NCI-H1694 (cell line): ENCODE data around the gene NKIRAS1.
"Not testable (repeated sequence)": the region's sequence is repeated elsewhere in the genome, so short reads cannot be mapped to it uniquely, and the experiment has no call there.

Experiments
- DNase-seq: peaks from one replicate; lab custom pipeline; 2025; lab: John Stamatoyannopoulos, UW

Gene NKIRAS1

GRCh38 chr3:23904545-23904944, 12.2 kb downstream of the NKIRAS1 start:
- no peak for DNase-seq

DNA sequence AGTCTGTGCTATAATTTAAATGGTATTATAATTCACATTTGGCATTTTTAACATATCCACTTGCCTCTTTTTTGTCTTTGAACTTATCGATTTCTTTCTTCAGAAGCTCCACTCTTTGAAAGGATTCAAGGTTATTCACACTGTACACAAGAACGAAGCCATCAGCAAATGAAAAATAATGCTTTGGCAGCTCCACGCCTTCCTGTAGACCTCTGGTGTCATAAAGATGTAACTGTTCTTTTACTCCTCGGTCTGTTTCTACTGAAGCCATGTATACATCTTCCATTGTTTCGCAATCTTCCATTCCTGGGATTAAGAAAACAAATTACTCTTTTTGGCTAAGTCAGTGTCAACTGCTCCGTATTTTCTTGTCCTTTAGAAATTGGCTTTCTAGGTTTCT, 16.0 kb downstream of the NKIRAS1 start:
- DNase-seq, result no peak

DNA sequence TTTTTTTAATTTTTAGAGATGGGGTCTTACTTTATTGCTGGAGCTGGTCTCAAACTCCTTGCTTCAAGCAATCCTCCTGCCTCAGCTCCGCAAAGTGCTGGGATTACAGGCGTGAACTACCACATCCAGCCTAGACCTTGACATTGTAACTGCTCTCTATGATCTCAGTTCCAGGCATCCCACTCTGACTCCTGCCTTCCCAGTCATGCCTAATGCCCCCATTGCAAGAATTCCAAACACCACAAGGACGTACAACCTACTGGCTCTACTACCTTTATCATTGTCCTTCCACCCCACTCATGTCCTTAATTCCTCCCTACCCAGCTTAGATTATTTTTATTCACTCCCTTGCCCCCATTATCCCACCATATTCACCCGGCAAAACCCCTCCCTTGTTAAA, 21.6 kb downstream of the NKIRAS1 start:
- DNase-seq, result no peak

GRCh38 chr3:23894254-23895061, 22.3 kb downstream of the NKIRAS1 start:
- DNase-seq, result no peak

GRCh38 chr3:23889950-23890349, 26.8 kb downstream of the NKIRAS1 start:
- no peak for DNase-seq

DNA sequence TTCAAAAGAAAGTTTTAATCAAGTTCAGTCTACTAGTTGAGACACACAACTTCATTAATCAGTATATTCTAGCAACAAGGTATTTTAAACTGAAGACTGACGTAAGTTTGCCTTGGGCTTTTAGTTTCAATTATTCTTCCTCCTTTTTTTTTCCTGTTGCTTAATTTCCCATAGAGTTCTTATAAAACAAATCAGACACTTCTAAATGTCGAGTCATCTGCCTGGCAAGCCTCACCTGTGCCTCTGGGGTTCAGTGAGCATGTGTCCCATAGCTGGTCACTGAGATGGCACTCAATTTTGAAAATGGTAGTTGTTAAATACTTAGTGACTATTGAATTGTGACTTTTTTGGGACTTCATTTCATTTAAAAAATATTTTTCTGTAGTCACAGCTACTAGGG, 27.4 kb downstream of the NKIRAS1 start:
- DNase-seq, result no peak

DNA sequence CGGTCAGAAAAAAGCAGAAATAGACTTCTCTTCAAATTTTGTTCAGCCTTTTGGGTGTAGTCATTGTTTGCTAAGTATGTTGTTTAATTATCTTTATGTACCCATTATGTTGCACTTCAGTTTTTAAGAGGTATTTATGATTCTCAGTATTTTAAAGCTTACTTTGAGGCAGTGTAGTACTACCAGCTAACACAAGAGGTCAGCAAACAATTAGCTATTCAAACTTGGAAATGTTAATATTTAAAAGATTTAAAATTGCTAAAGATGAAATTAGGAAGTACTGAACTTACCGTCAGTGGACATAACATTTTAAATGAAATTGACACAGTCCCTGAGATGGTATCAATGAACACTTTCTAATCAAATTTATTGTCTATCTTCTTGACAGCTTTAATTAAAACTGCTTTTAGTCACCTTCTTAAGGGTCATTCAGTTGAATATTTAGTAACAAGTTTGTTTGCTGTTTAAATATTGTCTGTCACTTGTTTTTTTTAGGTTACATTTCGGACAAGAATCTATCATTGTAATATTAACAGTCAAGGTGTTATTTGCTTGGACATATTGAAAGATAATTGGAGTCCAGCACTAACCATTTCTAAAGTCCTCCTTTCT, 28.1 kb downstream of the NKIRAS1 start:
- DNase-seq, result no peak

GRCh38 chr3:23886311-23886710, 30.5 kb downstream of the NKIRAS1 start:
- DNase-seq, result no peak

DNA sequence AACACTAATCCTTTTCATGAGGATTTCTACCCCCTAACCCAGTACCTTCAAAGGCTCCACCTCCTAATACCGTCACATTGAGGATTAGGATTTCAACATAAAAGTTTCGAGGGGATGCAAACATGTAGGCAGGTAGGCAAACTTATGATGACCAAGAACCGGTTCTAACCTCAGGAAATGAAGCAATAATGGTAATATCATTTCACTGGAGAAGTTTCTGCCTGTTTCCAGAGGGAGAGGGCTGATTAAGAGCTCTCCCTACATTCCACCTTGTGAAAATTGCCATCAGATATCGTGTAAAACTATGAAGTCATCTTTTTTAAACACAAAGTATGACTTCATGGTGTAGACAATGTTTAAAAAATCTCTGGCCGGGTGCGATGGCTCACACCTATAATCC, 31.6 kb downstream of the NKIRAS1 start:
- DNase-seq, result no peak

DNA sequence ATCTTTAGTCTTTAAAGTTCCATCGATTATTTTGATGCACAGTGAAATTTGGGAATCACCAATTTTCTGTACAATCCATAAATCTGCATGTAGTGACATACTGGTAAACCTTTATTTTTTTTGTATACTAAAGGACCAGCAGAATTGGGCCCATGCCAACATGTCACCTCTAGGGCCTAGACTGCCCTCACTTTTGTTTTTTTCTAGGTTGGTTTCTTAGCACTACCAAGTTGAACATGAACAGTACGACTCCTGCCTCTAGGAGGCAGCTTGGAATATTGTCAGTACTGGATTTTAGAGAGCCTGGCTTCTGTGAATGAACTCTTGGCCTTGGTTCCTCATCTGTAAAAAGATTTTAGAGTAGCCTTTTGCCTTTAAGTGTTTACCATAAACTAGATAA, 32.3 kb downstream of the NKIRAS1 start:
- no peak for DNase-seq

DNA sequence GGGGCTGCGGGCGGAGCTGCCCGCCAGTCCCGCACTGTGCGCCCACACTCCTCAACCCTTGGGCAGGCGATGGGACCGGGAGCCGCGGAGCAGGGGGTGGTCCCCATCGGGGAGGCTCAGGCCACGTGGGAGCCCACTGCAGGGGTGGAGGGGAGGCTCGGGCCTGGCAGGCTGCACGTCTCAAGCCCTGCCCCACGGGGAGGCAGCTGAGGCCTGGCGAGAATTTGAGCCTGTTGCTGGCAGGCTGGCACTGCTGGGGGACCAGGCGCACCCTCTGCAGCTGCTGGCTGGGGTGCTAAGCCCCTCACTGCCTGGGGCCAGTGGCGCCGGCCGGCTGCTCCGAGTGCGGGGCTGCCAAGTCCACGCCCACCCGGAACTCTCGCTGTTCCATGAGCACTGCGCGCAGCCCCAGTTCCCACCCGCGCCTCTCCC, 34.3 kb downstream of the NKIRAS1 start:
- no peak for DNase-seq

DNA sequence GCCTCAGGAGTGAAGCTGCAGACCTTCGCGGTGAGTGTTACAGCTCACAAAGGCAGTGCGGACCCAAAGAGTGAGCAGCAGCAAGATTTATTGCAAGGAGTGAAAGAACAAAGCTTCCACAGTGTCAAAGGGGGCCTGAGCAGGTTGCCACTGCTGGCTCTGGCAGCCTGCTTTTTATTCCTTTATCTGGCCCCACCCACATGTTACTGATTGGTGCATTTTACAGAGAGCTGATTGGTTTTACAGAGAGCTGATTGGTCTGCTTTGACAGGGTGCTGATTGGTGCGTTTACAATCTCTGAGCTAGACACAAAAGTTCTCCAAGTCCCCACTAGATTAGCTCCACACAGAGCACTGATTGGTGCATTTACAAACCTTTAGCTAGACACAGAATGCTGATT, 34.8 kb downstream of the NKIRAS1 start:
- not testable (repeated sequence) for DNase-seq

- DNase-seq, result no peak
Measured at GRCh38 chr3:23880703-23881339, 36.0 kb downstream of the NKIRAS1 start.

DNA sequence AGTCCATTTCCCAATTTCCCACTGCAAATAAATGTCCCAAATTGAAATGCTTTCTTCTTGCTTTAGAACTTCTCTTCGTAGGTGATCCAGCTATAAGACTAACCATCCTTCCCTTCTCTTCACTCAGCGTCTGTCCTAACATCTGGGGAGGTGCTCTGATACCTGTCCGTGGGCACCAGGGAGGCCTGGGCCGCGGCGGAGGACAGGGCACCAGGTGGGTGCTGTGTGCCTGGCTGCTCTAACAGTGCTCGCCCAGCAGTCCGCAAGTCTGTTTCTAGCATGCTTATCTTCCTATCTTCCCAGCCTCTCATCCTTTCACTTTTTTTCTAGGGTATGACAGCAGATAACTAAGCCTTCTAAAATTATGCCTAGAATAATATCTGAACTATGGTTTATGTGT, 37.3 kb downstream of the NKIRAS1 start:
- no peak for DNase-seq

GRCh38 chr3:23877329-23877980, 39.3 kb downstream of the NKIRAS1 start:
- no peak for DNase-seq

DNA sequence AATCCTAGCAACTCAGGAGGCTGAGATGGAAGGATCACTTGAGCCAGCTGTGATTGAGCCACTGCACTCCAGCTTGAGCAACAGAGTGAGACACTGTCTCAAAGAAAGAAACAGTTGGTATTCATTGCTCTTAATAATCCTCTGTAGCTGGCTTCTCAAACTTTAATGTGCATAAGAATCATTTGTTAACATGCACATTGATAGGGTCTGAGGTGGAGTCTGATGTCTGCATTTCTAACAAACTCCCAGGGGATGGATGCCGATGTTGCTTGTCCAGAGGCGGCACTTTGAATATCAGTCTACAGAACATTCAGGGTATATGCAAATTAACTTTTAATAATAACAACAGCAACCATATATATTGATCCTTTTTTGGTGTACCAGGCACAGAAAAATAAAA, 39.9 kb downstream of the NKIRAS1 start:
- no peak for DNase-seq

GRCh38 chr3:23875113-23875725, 41.6 kb downstream of the NKIRAS1 start:
- no peak for DNase-seq

- DNase-seq, result no peak
Measured at GRCh38 chr3:23874359-23875112, 42.3 kb downstream of the NKIRAS1 start.

DNA sequence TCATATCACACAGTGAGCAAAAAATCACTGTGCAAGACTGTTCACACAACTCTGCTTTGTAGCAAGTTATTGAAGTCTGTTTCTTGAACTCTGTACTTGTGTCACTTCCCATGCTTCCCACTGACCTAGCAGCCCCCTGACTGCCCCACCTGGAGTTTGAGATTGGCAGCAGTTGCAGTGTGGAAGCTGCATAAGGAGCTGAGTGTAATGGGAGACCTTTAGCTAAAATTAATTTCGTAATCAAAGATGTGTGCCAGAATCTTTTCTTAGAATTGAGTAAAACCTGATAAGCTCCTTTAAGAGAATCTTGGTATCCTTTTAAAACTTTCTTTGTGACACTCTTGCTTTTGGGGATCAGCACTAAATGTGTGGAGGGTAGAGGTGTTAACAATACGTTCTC, 42.8 kb downstream of the NKIRAS1 start:
- DNase-seq, result no peak

- no peak for DNase-seq
Measured at GRCh38 chr3:23872330-23872729, 44.5 kb downstream of the NKIRAS1 start.

DNA sequence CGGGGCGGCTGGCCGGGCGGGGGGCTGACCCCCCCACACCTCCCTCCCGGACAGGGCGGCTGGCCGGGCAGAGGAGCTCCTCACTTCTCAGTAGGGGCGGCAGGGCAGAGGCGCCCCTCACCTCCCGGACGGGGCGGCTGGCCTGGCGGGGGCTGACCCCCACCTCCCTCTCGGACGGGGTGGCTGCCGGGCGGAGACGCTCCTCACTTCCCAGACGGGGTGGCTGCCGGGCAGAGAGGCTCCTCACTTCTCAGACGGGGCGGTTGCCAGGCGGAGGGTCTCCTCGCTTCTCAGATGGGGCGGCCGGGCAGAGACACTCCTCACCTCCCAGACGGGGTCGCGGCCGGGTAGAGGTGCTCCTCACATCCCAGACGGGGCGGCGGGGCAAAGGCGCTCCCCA, 45.4 kb downstream of the NKIRAS1 start:
- not testable (repeated sequence) for DNase-seq

- DNase-seq, result not testable (repeated sequence)
Measured at GRCh38 chr3:23870663-23871043, 46.1 kb downstream of the NKIRAS1 start.
